Astrocyte of the cerebellum (primary cell): ENCODE data around the gene GNLY.

ENCODE experiments used
- DNase-seq: peaks from one replicate; pipeline ENCODE4 v3.0.0-alpha.2; 2011; ENCODE audit warnings: low read depth
- H3K4me3 ChIP-seq: 2 replicates; pipeline ENCODE4 v1.5.1; 2011; ENCODE audit warnings: mild to moderate bottlenecking, low read depth, low read length, moderate library complexity
- in situ Hi-C: cut with HindIII; loops from 2 replicates; pipeline ENCODE4 v1.10.0; 2017; ENCODE audit warnings: low sequenced_read_pairs
- TF ChIP-seq, protein P1 (sequence below): IDR thresholded peaks from 2 replicates; pipeline ENCODE4 v1.5.1; 2012; ENCODE audit warnings: low read length, low read depth, moderate library complexity, mild to moderate bottlenecking; ENCODE audit errors: missing control alignments

The GNLY gene

GRCh38 chr2:85681776-85682175 lies 12.4 kb upstream of the GNLY start:
- TF ChIP-seq, protein P1, sequence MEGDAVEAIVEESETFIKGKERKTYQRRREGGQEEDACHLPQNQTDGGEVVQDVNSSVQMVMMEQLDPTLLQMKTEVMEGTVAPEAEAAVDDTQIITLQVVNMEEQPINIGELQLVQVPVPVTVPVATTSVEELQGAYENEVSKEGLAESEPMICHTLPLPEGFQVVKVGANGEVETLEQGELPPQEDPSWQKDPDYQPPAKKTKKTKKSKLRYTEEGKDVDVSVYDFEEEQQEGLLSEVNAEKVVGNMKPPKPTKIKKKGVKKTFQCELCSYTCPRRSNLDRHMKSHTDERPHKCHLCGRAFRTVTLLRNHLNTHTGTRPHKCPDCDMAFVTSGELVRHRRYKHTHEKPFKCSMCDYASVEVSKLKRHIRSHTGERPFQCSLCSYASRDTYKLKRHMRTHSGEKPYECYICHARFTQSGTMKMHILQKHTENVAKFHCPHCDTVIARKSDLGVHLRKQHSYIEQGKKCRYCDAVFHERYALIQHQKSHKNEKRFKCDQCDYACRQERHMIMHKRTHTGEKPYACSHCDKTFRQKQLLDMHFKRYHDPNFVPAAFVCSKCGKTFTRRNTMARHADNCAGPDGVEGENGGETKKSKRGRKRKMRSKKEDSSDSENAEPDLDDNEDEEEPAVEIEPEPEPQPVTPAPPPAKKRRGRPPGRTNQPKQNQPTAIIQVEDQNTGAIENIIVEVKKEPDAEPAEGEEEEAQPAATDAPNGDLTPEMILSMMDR = no peak
- H3K4me3 ChIP-seq = no peak overlapping the region
- in situ Hi-C loops = no loop called here

GRCh38 chr2:85682378-85682777 lies 11.8 kb upstream of the GNLY start:
- no peak overlapping the region for H3K4me3 ChIP-seq
- DNase-seq = no peak
- in situ Hi-C loops = no loop called here
- TF ChIP-seq, protein P1 = no peak

More at GRCh38 chr2:85681776-85682175, 12.4 kb upstream of the GNLY start:
- DNase-seq = no peak

DNA sequence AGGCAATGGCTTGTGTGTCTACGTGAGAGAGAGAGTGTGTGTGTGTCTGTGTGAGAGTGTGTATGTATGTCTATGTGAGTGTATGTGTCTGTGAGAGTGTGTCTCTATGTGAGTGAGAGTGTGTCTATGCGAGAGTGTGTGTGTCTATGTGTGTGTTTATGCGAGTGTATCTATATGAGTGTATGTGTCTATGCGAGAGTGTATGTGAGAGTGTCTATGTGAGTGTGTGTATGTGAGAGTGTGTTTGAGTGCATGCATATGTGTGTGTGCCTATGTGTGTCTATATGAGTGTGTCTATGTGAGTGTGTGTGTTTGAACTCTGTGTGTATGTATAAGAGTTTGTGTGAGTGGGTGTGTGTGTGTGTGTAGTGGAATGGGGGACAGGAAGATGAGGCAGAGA lies 9.8 kb upstream of the GNLY start:
- no peak overlapping the region for H3K4me3 ChIP-seq
- in situ Hi-C loops = no loop called here
- TF ChIP-seq, protein P1 = no peak
- no peak for DNase-seq

- TF ChIP-seq, protein P1 = no peak
- DNase-seq = no peak
- H3K4me3 ChIP-seq = no peak overlapping the region
- in situ Hi-C loops = no loop called here
Measured at GRCh38 chr2:85684806-85685205, 9.4 kb upstream of the GNLY start.

- no peak for DNase-seq
- TF ChIP-seq, protein P1 = no peak
- no peak overlapping the region for H3K4me3 ChIP-seq
- in situ Hi-C loops = no loop called here
Measured at GRCh38 chr2:85690932-85691331, 3.2 kb upstream of the GNLY start.

- TF ChIP-seq, protein P1 = no peak
- no peak overlapping the region for H3K4me3 ChIP-seq
- in situ Hi-C loops = no loop called here
- no peak for DNase-seq
Measured at GRCh38 chr2:85692039-85692645, 2.0 kb upstream of the GNLY start.
